Stomach (tissue), 9 donors: ENCODE measurements around the gene TMEM154. TPM values are rescaled to one million over a fixed set of nuclear protein-coding genes. Genes with fewer than 3 reads are reported as not detected.

Experiments
- DNase-seq, 2 donors: peaks; one replicate each; pipeline versions ENCODE4 v3.0.0 to v3.0.0-alpha.2; 2013 to 2019
- H3K27ac ChIP-seq, 5 donors: fragments of 200-600 bp in 4 of 5; sonication (generic) in 4 of 5; one replicate each; pipeline ENCODE4 v1.5.1; 2013 to 2019; ENCODE audit warnings: mild to moderate bottlenecking in 1 of 5, moderate library complexity in 1 of 5
- H3K27me3 ChIP-seq, 3 donors: fragments of 200-600 bp; sonication (generic); one replicate each; pipeline ENCODE4 v1.5.1; 2017 to 2019; ENCODE audit warnings: mixed run types in 1 of 3
- H3K36me3 ChIP-seq, 4 donors: fragments of 200-600 bp; sonication (generic); 1 replicate in 3 of 4; 2 replicates in 1 of 4; pipeline ENCODE4 v1.5.1; 2016 to 2019
- H3K4me1 ChIP-seq, 4 donors: fragments of 200-600 bp; sonication (generic); one replicate each; pipeline ENCODE4 v1.5.1; 2016 to 2019
- H3K4me3 ChIP-seq, 4 donors: fragments of 200-600 bp; sonication (generic) in 3 of 4; one replicate each; pipeline ENCODE4 v1.5.1; 2016 to 2019; ENCODE audit warnings: mild to moderate bottlenecking in 1 of 4
- H3K9me3 ChIP-seq, 4 donors: fragments of 200-600 bp; sonication (generic); one replicate each; pipeline ENCODE4 v1.5.1; 2016 to 2019
- CTCF ChIP-seq, 7 experiments: fragments of 450-650 bp in 4 of 7; fragments of 200-600 bp in 3 of 7; sonication (generic) in 3 of 7; IDR thresholded peaks; one replicate each; pipeline ENCODE4 v1.5.1; 2016 to 2019; ENCODE audit warnings: antibody characterized with exemption in 7 of 7, control low read depth in 2 of 7, mild to moderate bottlenecking in 1 of 7
- EP300 ChIP-seq: sonication (generic); formaldehyde crosslinking; IDR thresholded peaks from one replicate; pipeline ENCODE4 v1.6.1; 2017; ENCODE audit warnings: antibody characterized with exemption
- POLR2A ChIP-seq, 4 donors: fragments of 450-650 bp; IDR thresholded peaks; one replicate each; pipeline ENCODE4 v1.6.1; 2016; ENCODE audit warnings: antibody characterized with exemption in 4 of 4, control low read depth in 2 of 4, mild to moderate bottlenecking in 1 of 4, moderate library complexity in 1 of 4
- POLR2AphosphoS5 ChIP-seq, 3 donors: sonication (generic); formaldehyde crosslinking; IDR thresholded peaks; one replicate each; pipeline ENCODE4 v1.6.1; 2016; ENCODE audit warnings: antibody characterized with exemption in 3 of 3
- WGBS, 5 donors: extraction: QIAGEN DNeasy Blood & Tissue Kit in 3 of 5; methylation state at CpG; one replicate each; pipeline versions ENCODE4 v1.1.5 to v1.1.7; 2013 to 2018; 5-methylcytosine and 5-hydroxymethylcytosine counted together
- intact Hi-C: fragments of 100-400 bp; cut with DNase I; formaldehyde crosslinking; loops from one replicate; pipeline ENCODE4 v1.15.1; 2023; ENCODE audit warnings: low total_unique reads
- polyA plus RNA-seq, 3 donors: library from polyadenylated mRNA; stranded (reverse); fragments of 200-250 nt; gene quantifications; one replicate each; pipeline ENCODE4 v1.2.3, GENCODE V29; 2013
- total RNA-seq, 5 donors: library from RNA; depleted of rRNA; stranded (reverse); fragments of >200 nt; gene quantifications; one replicate each; pipeline versions ENCODE4 v1.1.0 to v1.2.3, GENCODE V29; 2014 to 2016
- donor health status: healthy with polysubstance abuse.
- donor health status: Bipolar disorder and iron deficiency.
- donor health status: healthy.

TMEM154 gene
- total and polyA plus RNA-seq, 8 donors: under 0.01 to 5.5 (median 0.69) TPM

DNA sequence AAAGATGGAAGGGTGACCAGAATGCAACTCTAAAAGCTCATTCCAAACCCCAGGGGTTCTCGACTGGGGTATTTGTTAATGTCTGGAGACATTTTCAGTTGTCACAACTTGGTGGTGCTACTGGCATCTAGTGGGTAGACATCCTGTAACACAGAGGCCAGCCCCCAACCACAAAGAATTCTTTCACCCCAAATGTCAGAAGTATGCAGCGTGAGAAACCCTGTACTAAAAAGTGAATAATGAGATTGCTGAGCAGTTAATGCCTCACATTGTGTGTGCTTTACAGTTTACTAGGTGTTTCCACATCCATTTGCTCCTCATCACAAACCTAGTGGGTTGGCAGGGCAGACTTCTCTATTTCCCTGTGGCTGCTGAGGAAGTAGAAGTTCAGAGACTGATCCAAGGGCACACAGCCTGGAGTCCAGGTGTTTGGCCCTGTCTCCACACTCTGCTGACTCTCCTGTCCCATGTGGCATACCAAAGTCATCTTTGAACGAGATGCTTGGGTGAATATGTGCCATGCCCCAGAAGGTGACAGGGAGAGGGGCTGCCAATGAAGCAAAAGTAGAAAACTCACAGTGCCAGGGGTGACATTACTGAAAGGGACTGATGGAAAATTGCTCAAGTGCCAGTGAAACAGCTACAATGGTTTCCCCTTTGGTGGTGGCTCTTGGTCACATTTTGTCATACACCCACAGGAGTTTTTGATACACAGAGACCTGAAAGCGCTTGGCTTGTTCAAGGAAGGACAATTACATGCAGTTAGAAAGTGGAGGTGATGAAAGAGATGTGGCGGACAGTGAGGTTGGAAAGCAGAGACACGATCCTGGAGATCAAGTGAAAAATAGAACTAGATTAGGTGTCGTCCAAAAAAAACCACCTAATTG lies 10.1 kb upstream of the TMEM154 start:
- no peak overlapping the region for H3K27ac ChIP-seq
- no peak for DNase-seq
- intact Hi-C loops: no loop called here
- H3K36me3 ChIP-seq: no peaks in the 10 kb centered on the region
- H3K27me3 ChIP-seq: no peaks in the 10 kb centered on the region
- no peak for TF ChIP-seq CTCF (IDR thresholded peaks at IDR 0.05)
- TF ChIP-seq EP300: no peak
- no peak for TF ChIP-seq POLR2A (IDR thresholded peaks at IDR 0.05)
- TF ChIP-seq POLR2AphosphoS5 (IDR thresholded peaks at IDR 0.05): no peak
- no peak overlapping the region for H3K4me3 ChIP-seq
- H3K4me1 ChIP-seq: no peaks in the 10 kb centered on the region
- WGBS, 5 donors: 79 to 85% (median 83%) methylated on average over 7 of the region's 7 CpGs
- no peaks in the 10 kb centered on the region for H3K9me3 ChIP-seq

DNA sequence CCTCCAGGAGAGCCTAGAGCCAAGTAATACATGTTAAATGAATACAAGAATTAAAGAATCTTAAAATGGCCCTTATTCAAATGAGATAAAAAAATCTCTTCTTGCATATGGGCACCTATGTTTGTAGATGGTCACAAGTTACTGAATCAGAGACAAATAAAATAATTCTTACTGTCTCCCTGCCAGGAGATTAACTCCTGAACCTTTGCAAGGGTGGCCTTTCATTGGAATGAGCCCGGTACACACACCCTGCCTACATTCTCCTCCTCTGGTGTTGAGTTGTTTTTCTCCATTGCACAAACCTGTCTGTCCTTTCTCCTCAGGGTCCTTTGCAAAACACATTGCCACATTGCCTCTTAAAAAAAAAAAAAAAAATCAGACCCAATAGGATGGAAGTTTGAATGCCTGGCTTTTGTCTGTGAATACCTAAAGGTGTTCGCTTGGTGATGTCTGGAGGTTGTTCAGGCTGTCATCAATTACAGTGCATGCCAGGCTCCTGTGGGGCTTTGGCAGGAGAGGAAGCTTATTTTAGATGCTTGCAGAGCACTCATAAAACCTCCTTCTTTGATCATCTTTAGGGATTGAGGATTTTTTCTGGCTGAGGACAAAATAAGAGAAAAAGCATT lies 8.3 kb upstream of the TMEM154 start:
- Histone ChIP-seq H3K27ac (no peak overlapping the region), H3K4me3 (no peak overlapping the region)
- 72 to 83% (median 78%) methylated on average over 2 of the region's 2 CpGs for WGBS, 5 donors

GRCh38 chr4:152686452-152687013 lies 6.7 kb upstream of the TMEM154 start:
- intact Hi-C loops: no loop called here
- no peak overlapping the region for H3K4me3 ChIP-seq
- H3K4me1 ChIP-seq: no peaks in the 10 kb centered on the region
- no peak overlapping the region for H3K27ac ChIP-seq
- no peaks in the 10 kb centered on the region for H3K27me3 ChIP-seq
- DNase-seq: no peak
- 68 to 78% (median 74%) methylated on average over 8 of the region's 8 CpGs for WGBS, 5 donors
- TF ChIP-seq EP300 (no peak), POLR2AphosphoS5 (IDR thresholded peaks at IDR 0.05) (no peak), POLR2A (IDR thresholded peaks at IDR 0.05) (no peak), CTCF (IDR thresholded peaks at IDR 0.05) (no peak)
- H3K9me3 ChIP-seq: no peaks in the 10 kb centered on the region
- H3K36me3 ChIP-seq: no peaks in the 10 kb centered on the region

More for the DNA sequence above, 8.3 kb upstream of the TMEM154 start:
- no peaks in the 10 kb centered on the region for H3K27me3 ChIP-seq
- H3K4me1 ChIP-seq: no peaks in the 10 kb centered on the region
- no peak for DNase-seq
- no peaks in the 10 kb centered on the region for H3K36me3 ChIP-seq
- intact Hi-C loops: no loop called here
- no peak for TF ChIP-seq EP300
- no peak for TF ChIP-seq CTCF (IDR thresholded peaks at IDR 0.05)
- TF ChIP-seq POLR2A (IDR thresholded peaks at IDR 0.05): no peak
- no peak for TF ChIP-seq POLR2AphosphoS5 (IDR thresholded peaks at IDR 0.05)
- H3K9me3 ChIP-seq: no peaks in the 10 kb centered on the region

GRCh38 chr4:152684587-152684986 lies 4.8 kb upstream of the TMEM154 start:
- H3K36me3 ChIP-seq: no peaks in the 10 kb centered on the region
- no peak for DNase-seq
- WGBS, 5 donors: 80 to 91% (median 83%) methylated on average over 2 of the region's 2 CpGs
- H3K4me3 ChIP-seq: no peak overlapping the region
- TF ChIP-seq EP300 (no peak), POLR2A (IDR thresholded peaks at IDR 0.05) (no peak), POLR2AphosphoS5 (IDR thresholded peaks at IDR 0.05) (no peak), CTCF (IDR thresholded peaks at IDR 0.05) (no peak)
- H3K27me3 ChIP-seq: no peaks in the 10 kb centered on the region
- peaks cover 0 to 7% (median 7%) of the 10 kb centered on the region in 4 donors for H3K4me1 ChIP-seq
- H3K9me3 ChIP-seq: no peaks in the 10 kb centered on the region
- intact Hi-C loops: no loop called here
- no peak overlapping the region for H3K27ac ChIP-seq
